IPS DF 19.7 (cell line): ENCODE data around the gene FHOD3.

Source experiments
- DNase-seq: peaks from one replicate; pipeline ENCODE4 v3.0.0-alpha.2; 2013; ENCODE audit warnings: low read depth, low spot score

The FHOD3 gene

GRCh38 chr18:36655930-36656329 lies 358.4 kb downstream of the FHOD3 start:
- no peak for DNase-seq

- no peak for DNase-seq
Observed at GRCh38 chr18:36658611-36659010, 361.1 kb downstream of the FHOD3 start.

GRCh38 chr18:36660311-36660710 lies 362.8 kb downstream of the FHOD3 start:
- DNase-seq, result no peak

GRCh38 chr18:36661999-36662398 lies 364.5 kb downstream of the FHOD3 start:
- DNase-seq, result peak; percentile 7

- no peak for DNase-seq
Observed at GRCh38 chr18:36663312-36663711, 365.8 kb downstream of the FHOD3 start.

- DNase-seq, result no peak
Observed at GRCh38 chr18:36665952-36666351, 368.4 kb downstream of the FHOD3 start.

GRCh38 chr18:36667811-36668210 lies 370.3 kb downstream of the FHOD3 start:
- DNase-seq, result no peak

- no peak for DNase-seq
Observed at GRCh38 chr18:36668349-36668748, 370.8 kb downstream of the FHOD3 start.

- DNase-seq, result no peak
Observed at GRCh38 chr18:36672437-36673344, 375.2 kb downstream of the FHOD3 start.

GRCh38 chr18:36673452-36673851 lies 375.9 kb downstream of the FHOD3 start:
- no peak for DNase-seq

- DNase-seq, result no peak
Observed at GRCh38 chr18:36675076-36675475, 377.6 kb downstream of the FHOD3 start.

GRCh38 chr18:36675542-36675941 lies 378.0 kb downstream of the FHOD3 start:
- no peak for DNase-seq

GRCh38 chr18:36676629-36677028 lies 379.1 kb downstream of the FHOD3 start:
- no peak for DNase-seq

GRCh38 chr18:36680042-36680441 lies 382.5 kb downstream of the FHOD3 start:
- DNase-seq, result no peak

GRCh38 chr18:36685580-36685979 lies 388.1 kb downstream of the FHOD3 start:
- no peak for DNase-seq

- no peak for DNase-seq
Observed at GRCh38 chr18:36688020-36688965, 390.8 kb downstream of the FHOD3 start.

GRCh38 chr18:36692371-36692770 lies 394.9 kb downstream of the FHOD3 start:
- no peak for DNase-seq

- no peak for DNase-seq
Observed at GRCh38 chr18:36692921-36693332, 395.4 kb downstream of the FHOD3 start.

GRCh38 chr18:36693931-36694620 lies 396.6 kb downstream of the FHOD3 start:
- DNase-seq, result no peak

GRCh38 chr18:36695806-36696205 lies 398.3 kb downstream of the FHOD3 start:
- DNase-seq, result no peak

- no peak for DNase-seq
Observed at GRCh38 chr18:36697905-36698304, 400.4 kb downstream of the FHOD3 start.

GRCh38 chr18:36700955-36701354 lies 403.4 kb downstream of the FHOD3 start:
- no peak for DNase-seq
